ENCODE data around the gene GAGE10. TPM values are rescaled to one million over a fixed set of nuclear protein-coding genes. Genes with fewer than 3 reads are reported as not detected.

GAGE10 gene
- total RNA-seq, 4 donors from 2014 or later = not detected

DNA sequence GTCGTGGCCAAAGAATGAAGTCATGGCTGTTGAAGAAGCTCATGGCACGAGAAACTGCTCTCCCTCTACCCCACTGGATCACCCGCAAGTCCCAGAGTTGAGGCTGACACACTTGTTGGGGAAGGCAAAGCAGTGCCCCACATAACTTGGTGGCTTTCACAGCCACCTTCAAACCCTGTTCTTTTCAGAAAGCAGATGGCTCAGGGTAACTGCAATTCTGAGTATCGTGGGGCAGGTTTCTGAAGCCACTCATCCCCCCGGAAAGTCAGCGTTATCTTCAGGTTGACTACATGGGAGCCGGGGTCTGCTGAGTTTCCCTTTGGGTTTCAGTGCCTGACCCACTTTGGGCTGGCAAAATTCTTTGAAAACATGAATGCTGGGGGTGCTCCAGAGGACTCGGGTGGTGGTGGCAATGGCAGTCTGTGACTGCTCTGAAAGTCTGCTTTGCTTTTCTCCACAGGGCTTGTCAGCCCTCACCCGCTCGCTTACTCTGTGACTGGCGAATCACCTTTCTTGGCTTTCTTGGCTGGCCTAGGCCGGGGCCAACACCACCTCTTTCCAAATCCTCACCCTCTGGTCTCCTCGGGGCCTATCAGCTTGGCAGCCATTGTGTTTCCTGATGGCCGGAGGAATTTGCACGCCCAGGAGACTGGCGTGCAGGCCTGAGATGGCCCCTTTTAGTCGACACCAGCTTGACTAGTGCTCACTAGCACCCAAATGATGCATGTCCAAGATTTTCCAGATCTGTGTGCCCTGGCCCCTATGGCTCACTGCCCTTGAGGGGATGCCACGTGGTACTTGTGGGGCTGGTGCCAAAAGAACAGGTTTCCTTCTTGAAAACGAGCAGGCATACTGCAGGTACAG lies 26.5 kb upstream of the GAGE10 start:
- TF ChIP-seq, protein P1, sequence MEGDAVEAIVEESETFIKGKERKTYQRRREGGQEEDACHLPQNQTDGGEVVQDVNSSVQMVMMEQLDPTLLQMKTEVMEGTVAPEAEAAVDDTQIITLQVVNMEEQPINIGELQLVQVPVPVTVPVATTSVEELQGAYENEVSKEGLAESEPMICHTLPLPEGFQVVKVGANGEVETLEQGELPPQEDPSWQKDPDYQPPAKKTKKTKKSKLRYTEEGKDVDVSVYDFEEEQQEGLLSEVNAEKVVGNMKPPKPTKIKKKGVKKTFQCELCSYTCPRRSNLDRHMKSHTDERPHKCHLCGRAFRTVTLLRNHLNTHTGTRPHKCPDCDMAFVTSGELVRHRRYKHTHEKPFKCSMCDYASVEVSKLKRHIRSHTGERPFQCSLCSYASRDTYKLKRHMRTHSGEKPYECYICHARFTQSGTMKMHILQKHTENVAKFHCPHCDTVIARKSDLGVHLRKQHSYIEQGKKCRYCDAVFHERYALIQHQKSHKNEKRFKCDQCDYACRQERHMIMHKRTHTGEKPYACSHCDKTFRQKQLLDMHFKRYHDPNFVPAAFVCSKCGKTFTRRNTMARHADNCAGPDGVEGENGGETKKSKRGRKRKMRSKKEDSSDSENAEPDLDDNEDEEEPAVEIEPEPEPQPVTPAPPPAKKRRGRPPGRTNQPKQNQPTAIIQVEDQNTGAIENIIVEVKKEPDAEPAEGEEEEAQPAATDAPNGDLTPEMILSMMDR (IDR thresholded peaks at IDR 0.05; ENCODE audit: low read depth) = no peak

DNA sequence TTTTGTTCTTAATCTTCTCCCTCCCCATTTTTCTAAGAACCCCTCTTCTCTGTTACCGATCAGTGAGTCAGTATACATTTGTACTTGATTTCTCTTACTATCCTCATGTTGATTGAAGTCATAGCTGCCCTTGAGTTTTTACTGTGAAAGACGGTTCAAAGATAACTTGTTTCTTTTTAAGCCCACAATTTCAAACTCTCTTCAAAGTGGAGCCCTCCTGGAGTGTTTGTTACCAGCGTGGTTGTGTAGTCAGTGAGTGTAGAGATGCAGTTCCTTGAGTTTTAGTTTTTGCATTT lies 26.0 kb upstream of the GAGE10 start:
- TF ChIP-seq, protein P1 (IDR thresholded peaks at IDR 0.05; ENCODE audit: low read depth) = no peak

DNA sequence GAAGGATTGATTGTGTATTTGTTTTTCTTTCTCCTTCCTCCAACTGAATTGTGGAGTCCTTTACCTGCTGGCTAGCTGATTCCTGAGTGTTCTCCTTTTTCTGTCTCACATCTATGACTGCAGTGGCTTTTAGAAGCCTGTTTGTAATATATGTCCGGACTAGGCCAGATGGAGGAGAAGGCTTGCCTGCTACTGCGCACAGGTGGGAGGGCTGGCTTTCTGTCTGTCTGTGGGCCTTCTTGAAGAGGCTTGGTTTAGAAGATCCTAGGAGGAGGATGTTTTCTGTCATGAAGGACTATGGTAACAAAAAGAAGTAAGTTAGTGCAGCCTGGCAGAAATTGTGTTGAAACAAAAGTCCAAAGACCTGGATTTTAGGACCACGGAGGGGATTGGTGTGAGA lies 25.4 kb upstream of the GAGE10 start:
- TF ChIP-seq, protein P1 (IDR thresholded peaks at IDR 0.05; ENCODE audit: low read depth) = no peak

DNA sequence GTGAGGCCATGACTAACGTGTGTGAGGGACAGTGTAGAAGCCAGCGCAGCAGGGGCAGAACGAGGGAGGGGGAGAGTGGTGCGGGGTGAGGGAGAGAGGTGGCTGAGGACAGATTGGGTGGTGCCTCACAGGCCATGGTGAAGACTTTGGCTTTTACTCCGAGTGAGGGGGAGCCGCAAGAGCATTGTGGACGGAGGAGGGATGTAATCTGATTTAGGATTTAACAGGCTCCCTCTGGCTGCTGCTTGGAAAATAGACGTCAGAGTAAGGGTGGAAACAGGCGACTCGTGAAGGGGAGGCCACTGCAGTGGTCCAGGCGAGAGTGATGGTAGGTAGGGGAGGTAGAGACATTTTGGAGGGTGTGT lies 20.8 kb upstream of the GAGE10 start:
- TF ChIP-seq, protein P1 (IDR thresholded peaks at IDR 0.05; ENCODE audit: low read depth) = no peak

DNA sequence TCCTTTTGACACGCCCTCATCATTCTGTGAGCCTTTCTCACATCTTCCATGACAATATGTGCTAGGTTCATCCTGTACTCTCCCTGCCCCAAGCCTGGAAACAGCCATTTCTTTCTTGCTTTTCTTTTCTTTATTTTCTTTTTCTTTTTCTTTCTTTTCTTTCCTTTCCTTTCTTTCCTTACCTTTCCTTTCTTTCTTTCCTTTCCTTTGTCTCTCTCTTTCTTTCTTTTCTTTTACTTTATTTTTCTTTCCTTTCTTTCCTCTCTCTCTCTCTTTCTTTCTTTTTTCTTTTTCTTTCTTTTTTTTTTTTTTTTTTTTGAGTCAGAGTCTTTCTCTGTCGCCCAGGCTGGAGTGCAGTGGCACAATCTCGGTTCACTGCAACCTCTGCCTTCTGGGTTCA lies 19.2 kb upstream of the GAGE10 start:
- TF ChIP-seq, protein P1 (IDR thresholded peaks at IDR 0.05; ENCODE audit: low read depth) = no peak

DNA sequence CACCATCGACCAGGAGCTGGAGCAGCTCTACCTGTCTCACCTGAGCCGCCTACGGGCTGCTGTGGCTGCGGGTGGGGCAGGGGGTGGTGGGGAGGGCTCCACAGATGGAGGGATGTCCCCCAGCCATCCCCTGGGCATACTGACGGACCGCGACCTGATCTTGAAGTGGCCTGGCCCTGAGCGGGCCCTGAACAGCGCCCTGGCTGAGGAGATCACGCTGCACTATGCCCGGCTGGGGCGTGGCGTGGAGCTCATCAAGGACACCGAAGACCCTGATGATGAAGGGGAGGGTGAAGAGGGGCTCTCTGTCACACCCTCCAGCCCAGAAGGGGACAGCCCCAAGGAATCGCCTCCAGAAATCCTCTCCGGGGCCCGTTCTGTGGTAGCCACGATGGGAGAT lies 17.3 kb upstream of the GAGE10 start:
- TF ChIP-seq, protein P1 (IDR thresholded peaks at IDR 0.05; ENCODE audit: low read depth) = no peak

DNA sequence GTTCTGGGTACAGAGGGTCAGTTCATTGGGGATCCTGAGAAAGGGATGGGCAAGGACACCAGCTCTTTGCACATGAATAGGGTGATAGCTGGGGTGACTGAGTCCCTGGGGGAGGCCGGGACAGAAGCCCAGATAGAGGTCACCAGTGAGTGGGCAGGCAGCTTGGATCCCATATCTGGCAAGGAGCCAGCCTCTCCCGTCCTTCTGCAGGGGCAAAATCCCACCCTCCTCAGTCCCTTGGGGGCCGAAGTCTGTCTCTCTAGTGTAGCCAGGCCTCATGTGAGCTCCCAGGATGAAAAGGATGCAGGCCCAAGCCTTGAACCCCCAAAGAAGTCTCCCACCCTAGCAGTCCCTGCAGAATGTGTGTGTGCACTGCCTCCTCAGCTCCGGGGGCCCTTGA lies 16.9 kb upstream of the GAGE10 start:
- TF ChIP-seq, protein P1 (IDR thresholded peaks at IDR 0.05; ENCODE audit: low read depth) = no peak

All from subcutaneous adipose tissue (tissue), 4 donors.